PC-9 (cell line): ENCODE results near the gene MRPL55.

ENCODE experiments used
- EZH2 ChIP-seq: fragments of 200-600 bp; sonication (generic); IDR thresholded peaks from 2 replicates; pipeline ENCODE4 v1.8.0; 2017; ENCODE audit warnings: antibody characterized with exemption, low read depth
- TF ChIP-seq, protein P1 (sequence below): fragments of 200-600 bp; sonication (generic); conservative IDR thresholded peaks from 2 replicates; pipeline ENCODE4 v1.6.1; 2017; ENCODE audit warnings: mixed run types, antibody characterized with exemption, mild to moderate bottlenecking, moderate library complexity

DNA sequence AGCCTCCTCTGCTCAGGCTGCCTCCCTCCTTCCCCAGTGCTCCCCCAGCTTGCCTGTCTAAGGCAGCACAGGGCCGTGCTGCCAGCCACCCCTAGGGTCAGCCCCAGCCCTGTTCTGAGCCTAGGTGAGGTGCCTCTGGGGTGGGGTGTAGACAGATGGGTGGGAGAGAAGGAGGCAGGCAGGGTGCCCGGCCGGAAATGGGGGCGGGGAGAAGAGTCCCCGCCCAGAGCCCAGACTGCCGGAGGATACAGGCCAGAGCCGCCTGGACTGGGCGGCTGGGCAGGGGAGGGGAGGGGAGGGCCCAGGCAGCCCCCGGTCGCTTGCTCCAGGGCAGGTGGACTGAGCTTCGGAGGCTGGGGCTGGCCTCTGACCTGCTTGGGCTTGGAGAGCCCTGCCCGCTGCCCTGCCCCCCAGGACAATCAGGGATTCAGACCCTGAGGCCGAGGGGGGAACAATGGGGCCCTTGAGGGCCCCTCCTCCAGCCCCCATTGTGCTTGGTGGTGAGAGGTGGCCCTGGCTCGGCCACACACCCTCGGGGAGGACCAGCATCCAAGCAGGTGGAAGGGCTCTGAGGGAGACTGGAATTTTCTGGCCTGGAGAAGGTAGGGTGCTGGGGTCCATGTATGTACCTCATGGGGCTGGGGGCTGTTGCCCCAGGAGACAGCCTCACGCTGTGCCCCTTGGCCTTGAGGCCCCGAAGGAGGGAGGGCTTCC lies 40.5 kb upstream of the MRPL55 start, which contains the start of gene GJC2:
- TF ChIP-seq, protein P1, sequence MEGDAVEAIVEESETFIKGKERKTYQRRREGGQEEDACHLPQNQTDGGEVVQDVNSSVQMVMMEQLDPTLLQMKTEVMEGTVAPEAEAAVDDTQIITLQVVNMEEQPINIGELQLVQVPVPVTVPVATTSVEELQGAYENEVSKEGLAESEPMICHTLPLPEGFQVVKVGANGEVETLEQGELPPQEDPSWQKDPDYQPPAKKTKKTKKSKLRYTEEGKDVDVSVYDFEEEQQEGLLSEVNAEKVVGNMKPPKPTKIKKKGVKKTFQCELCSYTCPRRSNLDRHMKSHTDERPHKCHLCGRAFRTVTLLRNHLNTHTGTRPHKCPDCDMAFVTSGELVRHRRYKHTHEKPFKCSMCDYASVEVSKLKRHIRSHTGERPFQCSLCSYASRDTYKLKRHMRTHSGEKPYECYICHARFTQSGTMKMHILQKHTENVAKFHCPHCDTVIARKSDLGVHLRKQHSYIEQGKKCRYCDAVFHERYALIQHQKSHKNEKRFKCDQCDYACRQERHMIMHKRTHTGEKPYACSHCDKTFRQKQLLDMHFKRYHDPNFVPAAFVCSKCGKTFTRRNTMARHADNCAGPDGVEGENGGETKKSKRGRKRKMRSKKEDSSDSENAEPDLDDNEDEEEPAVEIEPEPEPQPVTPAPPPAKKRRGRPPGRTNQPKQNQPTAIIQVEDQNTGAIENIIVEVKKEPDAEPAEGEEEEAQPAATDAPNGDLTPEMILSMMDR, result no peak
- no peak for TF ChIP-seq EZH2
